Fibroblast of pulmonary artery (primary cell): ENCODE measurements around the gene PVR.

Experiments used
- DNase-seq: peaks from one replicate; pipeline ENCODE4 v3.0.0-alpha.2; 2010; ENCODE audit warnings: low read depth
- H3K4me3 ChIP-seq: replicated peaks from 2 replicates; pipeline ENCODE4 v1.5.1; 2011; ENCODE audit warnings: low read depth, mild to moderate bottlenecking, control low read depth, low read length, moderate library complexity
- TF ChIP-seq, protein P1 (sequence below): IDR thresholded peaks from 2 replicates; pipeline ENCODE4 v1.5.1; 2011; ENCODE audit warnings: mild to moderate bottlenecking, control low read depth, low read length, inconsistent platforms; ENCODE audit errors: missing control alignments

Gene PVR

GRCh38 chr19:44635581-44636438 lies 7.9 kb upstream of the PVR start:
- TF ChIP-seq, protein P1, sequence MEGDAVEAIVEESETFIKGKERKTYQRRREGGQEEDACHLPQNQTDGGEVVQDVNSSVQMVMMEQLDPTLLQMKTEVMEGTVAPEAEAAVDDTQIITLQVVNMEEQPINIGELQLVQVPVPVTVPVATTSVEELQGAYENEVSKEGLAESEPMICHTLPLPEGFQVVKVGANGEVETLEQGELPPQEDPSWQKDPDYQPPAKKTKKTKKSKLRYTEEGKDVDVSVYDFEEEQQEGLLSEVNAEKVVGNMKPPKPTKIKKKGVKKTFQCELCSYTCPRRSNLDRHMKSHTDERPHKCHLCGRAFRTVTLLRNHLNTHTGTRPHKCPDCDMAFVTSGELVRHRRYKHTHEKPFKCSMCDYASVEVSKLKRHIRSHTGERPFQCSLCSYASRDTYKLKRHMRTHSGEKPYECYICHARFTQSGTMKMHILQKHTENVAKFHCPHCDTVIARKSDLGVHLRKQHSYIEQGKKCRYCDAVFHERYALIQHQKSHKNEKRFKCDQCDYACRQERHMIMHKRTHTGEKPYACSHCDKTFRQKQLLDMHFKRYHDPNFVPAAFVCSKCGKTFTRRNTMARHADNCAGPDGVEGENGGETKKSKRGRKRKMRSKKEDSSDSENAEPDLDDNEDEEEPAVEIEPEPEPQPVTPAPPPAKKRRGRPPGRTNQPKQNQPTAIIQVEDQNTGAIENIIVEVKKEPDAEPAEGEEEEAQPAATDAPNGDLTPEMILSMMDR, result no peak
- peak; percentile 44 for DNase-seq
- H3K4me3 ChIP-seq, result no peak overlapping the region

DNA sequence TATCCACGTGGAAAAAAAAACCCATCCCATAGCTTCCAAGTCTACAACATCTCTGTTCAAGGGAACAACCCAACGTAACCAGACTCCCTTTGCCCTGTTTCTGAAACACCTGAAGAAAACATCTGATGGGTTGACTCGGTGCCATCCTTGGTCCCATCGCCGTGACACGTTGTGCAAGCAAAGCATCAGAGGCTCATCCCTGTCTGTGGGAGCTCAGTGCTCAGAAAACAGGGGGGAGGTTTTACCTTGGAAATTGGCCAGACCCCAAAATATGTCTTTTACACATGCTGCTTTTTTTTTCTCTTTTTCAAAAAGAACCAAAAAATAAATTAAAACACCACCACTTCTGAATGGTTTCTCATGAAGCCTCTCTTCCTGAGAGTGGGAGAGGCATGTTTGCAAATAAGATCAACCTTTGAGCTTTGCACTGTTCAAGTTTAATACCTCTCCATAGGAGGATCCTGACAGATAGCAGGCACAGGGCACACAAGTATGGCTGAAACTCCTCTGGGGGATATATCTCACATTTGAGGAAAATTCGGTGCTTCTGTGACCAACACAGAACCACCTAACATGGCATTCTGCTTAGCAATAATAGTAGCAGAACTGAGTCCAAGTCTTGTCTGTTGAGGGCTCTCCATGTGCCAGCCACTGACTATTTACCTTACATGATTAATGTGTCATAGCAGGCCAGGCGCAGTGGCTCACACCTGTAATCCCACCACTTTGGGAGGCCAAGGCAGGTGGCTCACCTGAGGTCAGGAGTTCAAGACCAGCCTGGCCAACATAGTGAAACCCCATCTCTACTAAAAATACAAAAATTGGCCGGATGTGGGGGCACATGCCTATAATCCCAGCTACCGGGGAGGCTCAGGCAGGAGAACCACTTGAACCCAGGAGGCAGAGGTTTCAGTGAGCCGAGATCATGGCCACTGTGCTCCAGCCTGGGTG lies 7.0 kb upstream of the PVR start:
- DNase-seq, result no peak
- H3K4me3 ChIP-seq, result no peak overlapping the region
- TF ChIP-seq, protein P1, result no peak

DNA sequence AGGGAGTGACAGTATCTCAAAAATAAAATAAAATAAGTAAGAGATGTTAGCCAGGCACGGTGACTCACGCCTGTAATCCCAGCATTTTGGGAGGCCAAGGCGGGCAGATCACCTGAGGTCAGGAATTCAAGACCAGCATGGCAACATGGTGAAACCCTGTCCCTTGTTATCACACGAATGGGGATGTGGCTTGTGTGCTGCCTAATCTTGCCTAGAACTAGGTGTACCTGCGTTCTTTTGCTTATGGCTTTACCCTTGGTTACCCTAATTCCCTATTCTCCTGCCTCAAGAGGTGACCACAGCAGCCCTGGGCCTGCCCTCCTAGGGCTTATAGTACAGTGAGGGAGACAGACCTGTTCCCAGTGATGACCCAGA lies 6.3 kb upstream of the PVR start:
- H3K4me3 ChIP-seq, result no peak overlapping the region
- no peak for DNase-seq
- TF ChIP-seq, protein P1, result no peak

DNA sequence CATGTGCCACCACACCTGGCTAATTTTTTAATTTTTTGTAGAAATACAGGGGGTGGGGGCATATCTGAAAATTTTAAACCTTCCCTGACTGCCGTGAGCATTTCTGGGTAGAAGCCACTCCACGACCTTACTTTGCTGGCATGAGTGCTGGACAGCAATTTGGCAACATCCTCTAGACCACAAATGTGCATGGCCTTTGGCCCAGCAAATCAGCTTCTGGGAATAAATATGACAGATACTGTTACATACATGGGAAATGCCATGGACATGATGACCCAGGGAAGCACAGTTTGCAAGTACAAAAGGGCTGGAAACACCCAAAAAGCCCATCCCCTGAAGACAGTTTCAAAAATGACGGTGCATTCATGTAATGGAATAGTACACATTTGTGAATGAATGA lies 3.2 kb upstream of the PVR start:
- TF ChIP-seq, protein P1, result no peak
- DNase-seq, result peak; percentile 70
- no peak overlapping the region for H3K4me3 ChIP-seq

DNA sequence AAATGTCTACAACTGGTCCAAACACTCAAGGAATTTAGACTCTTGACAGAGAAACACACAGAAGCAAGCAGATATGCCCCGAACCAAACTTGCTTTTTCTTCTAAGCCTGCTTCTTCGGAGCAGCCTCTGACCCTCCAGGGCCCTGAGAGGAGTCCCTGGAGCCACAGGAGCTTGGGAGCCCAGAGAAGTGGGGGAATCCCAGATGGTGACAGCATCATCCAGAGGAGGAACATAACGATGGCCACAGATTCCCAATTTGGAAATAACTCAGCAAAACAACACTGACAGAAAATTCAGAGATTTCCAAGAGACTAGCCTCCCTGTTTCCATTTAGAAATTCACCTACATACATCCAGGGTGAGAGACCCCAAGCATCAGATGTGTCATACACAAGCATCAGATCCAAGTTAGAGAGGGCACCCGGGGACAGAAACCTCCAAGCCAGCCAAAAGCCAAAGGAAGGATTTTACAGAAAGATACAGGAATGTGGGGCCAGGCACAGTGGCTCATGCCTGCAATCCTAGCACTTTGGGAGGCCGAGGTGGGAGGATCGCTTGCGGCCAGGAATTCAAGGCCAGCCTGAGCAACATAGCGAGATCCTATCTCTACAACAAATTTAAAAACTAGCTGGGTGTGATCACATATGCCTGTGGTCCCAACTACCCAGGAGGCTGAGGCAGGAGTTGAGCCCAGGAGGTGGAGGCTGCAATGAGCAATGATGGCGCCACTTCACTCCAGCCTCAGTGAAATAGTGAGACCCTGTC lies 2.0 kb upstream of the PVR start:
- TF ChIP-seq, protein P1, result no peak
- no peak overlapping the region for H3K4me3 ChIP-seq
- no peak for DNase-seq

DNA sequence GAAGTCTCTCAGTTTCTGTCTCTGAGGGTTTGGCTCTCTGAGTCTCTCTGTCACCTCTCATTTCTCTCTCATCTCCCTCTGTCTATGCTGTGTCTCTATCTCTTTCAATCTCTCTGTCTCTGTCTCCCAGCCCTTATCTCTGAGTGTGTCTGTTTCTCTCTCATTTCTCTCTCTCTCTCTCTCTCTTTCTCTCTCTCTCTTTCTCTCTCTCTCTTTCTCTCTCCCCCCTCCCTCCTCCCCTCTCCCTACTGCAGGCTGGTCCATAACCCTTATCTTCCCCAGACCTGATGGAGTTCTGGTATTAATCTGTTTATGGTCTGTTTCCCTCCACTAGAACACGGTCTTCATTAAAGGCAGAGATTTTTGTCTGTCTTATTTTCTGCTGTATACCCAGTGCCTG lies 1.3 kb upstream of the PVR start:
- DNase-seq, result no peak
- no peak overlapping the region for H3K4me3 ChIP-seq
- TF ChIP-seq, protein P1, result no peak
